HCT116 (cell line): ENCODE results near the gene GREB1L. TPM values are rescaled to one million over a fixed set of nuclear protein-coding genes. Genes with fewer than 3 reads are reported as not detected.

Source experiments
- ATAC-seq: fragments of 200-7000 bp; cut with Tn5 transposase; 2 replicates; pipeline ENCODE4 v1.9.1; 2020; ENCODE audit warnings: mild to moderate bottlenecking, moderate library complexity
- BruUV-seq: library from RNA; stranded (reverse); fragments of 400-500 nt; replicated peaks from 2 replicates; lab custom pipeline; 2021; lab: Mats Ljungman, UMichigan
- CTCF ChIA-PET: fragments of 300-600 bp; sonication (Branson Sonifier 250); formaldehyde crosslinking; loops from one replicate; lab custom pipeline; 2021; ENCODE audit warnings: antibody characterized with exemption; lab: Charles Lee
- POLR2A ChIA-PET: fragments of 300-600, 350-600 bp; sonication (Branson Sonifier 250); formaldehyde crosslinking; loops from one replicate; lab custom pipeline; 2021; ENCODE audit warnings: antibody characterized with exemption; lab: Charles Lee
- RAD21 ChIA-PET, 2 experiments: fragments of 300-600 bp; sonication (Branson Sonifier 250); formaldehyde crosslinking; loops; one replicate each; lab custom pipeline; 2023; ENCODE audit warnings: low total read pairs in 2 of 2; ENCODE audit not compliant: uncharacterized antibody in 2 of 2, unreplicated experiment in 2 of 2, low non-redundant PET in 1 of 2; lab: Charles Lee
- DNase-seq: peaks from one replicate; pipeline ENCODE4 v3.0.0-alpha.2; 2010; ENCODE audit warnings: low read depth, low spot score
- H2AFZ ChIP-seq: fragments of 200-600 bp; shearing (Covaris generic), sonication (generic); 2 replicates; pipeline ENCODE4 v1.6.1; 2017; ENCODE audit warnings: low read depth, mixed run types, mixed read lengths, antibody characterized with exemption, low read length; ENCODE audit not compliant: poor library complexity, severe bottlenecking
- H3K27ac ChIP-seq: 2 replicates; pipeline ENCODE4 v1.5.1; 2012; ENCODE audit warnings: low read depth, low read length
- H3K27me3 ChIP-seq: fragments of 200-600 bp; sonication (generic); 2 replicates; pipeline ENCODE4 v1.6.1; 2016; ENCODE audit warnings: mixed run types, low read length, mixed read lengths; ENCODE audit not compliant: insufficient read depth
- H3K36me3 ChIP-seq, 2 experiments: fragments of 200-500 bp in 1 of 2; fragments of 200-600 bp in 1 of 2; sonication (Bioruptor generic) in 1 of 2; sonication (generic) in 1 of 2; 2 replicates each; pipeline versions ENCODE4 v1.5.1 to v1.6.1; 2014 to 2016; ENCODE audit warnings: low read length in 2 of 2, inconsistent platforms in 1 of 2, mixed read lengths in 1 of 2, mixed run types in 1 of 2; ENCODE audit not compliant: insufficient read depth in 2 of 2, control insufficient read depth in 1 of 2
- H3K4me1 ChIP-seq, 2 experiments: fragments of 200-600 bp in 1 of 2; sonication (generic) in 1 of 2; 2 replicates each; pipeline versions ENCODE4 v1.5.1 to v1.6.1; 2012 to 2017; ENCODE audit warnings: low read length in 2 of 2, inconsistent platforms in 1 of 2, mild to moderate bottlenecking in 1 of 2, mixed read lengths in 1 of 2, mixed run types in 1 of 2, moderate library complexity in 1 of 2; ENCODE audit not compliant: insufficient read depth in 2 of 2, control insufficient read depth in 1 of 2
- H3K4me2 ChIP-seq: fragments of 200-600 bp; sonication (generic); 2 replicates; pipeline ENCODE4 v1.6.1; 2017; ENCODE audit warnings: mixed run types, low read length, mixed read lengths
- H3K4me3 ChIP-seq, 2 experiments: fragments of 200-600 bp in 1 of 2; sonication (generic) in 1 of 2; replicated peaks in 1 of 2; 2 replicates each; pipeline ENCODE4 v1.5.1; 2011 to 2016; ENCODE audit warnings: low read length in 2 of 2, control low read depth in 1 of 2, low read depth in 1 of 2, mild to moderate bottlenecking in 1 of 2, mixed read lengths in 1 of 2, mixed run types in 1 of 2
- H3K79me2 ChIP-seq: fragments of 200-600 bp; sonication (generic); 2 replicates; pipeline ENCODE4 v1.6.1; 2017; ENCODE audit warnings: mild to moderate bottlenecking, mixed run types, low read length, moderate library complexity, mixed read lengths; ENCODE audit not compliant: insufficient read depth
- H3K9ac ChIP-seq: fragments of 200-600 bp; sonication (generic); 2 replicates; pipeline ENCODE4 v1.6.1; 2016; ENCODE audit warnings: low read length, mixed read lengths
- H3K9me2 ChIP-seq: fragments of 200-600 bp; sonication (generic), shearing (Covaris generic); 2 replicates; pipeline ENCODE4 v1.6.1; 2017; ENCODE audit warnings: mixed run types, mild to moderate bottlenecking, moderate library complexity; ENCODE audit not compliant: insufficient read depth
- H3K9me3 ChIP-seq, 2 experiments: fragments of 200-500 bp in 1 of 2; fragments of 200-600 bp in 1 of 2; sonication (Bioruptor generic) in 1 of 2; sonication (generic) in 1 of 2; 2 replicates each; pipeline ENCODE4 v1.6.1; 2014 to 2017; ENCODE audit warnings: low read length in 2 of 2, mixed read lengths in 2 of 2, inconsistent platforms in 1 of 2, low read depth in 1 of 2, mild to moderate bottlenecking in 1 of 2, mixed run types in 1 of 2, moderate library complexity in 1 of 2; ENCODE audit not compliant: control insufficient read depth in 1 of 2, insufficient read depth in 1 of 2
- H4K20me1 ChIP-seq: fragments of 200-600 bp; sonication (generic), shearing (Covaris generic); 2 replicates; pipeline ENCODE4 v1.6.1; 2017; ENCODE audit warnings: mixed run types, mild to moderate bottlenecking, moderate library complexity; ENCODE audit not compliant: insufficient read depth
- ATF3 ChIP-seq: IDR thresholded peaks from 2 replicates; pipeline ENCODE4 v1.6.1; 2012
- CEBPB ChIP-seq: IDR thresholded peaks from 2 replicates; pipeline ENCODE4 v1.6.1; 2012; ENCODE audit warnings: low read depth
- CTCF ChIP-seq, 3 experiments: fragments of 200-600 bp in 1 of 3; sonication (generic) in 1 of 3; IDR thresholded peaks in 2 of 3; conservative IDR thresholded peaks in 1 of 3; 2 replicates each; pipeline ENCODE4 v1.5.1; 2012 to 2017; ENCODE audit warnings: low read depth in 2 of 3, low read length in 2 of 3, antibody characterized with exemption in 1 of 3, borderline replicate concordance in 1 of 3, control low read depth in 1 of 3, mild to moderate bottlenecking in 1 of 3, mixed read lengths in 1 of 3, mixed run types in 1 of 3, moderate library complexity in 1 of 3; ENCODE audit not compliant: insufficient read depth in 1 of 3
- EGR1 ChIP-seq: IDR thresholded peaks from 2 replicates; pipeline ENCODE4 v1.6.1; 2012; ENCODE audit warnings: low read depth
- ELF1 ChIP-seq: IDR thresholded peaks from 2 replicates; pipeline ENCODE4 v1.6.1; 2012; ENCODE audit warnings: low read depth, borderline replicate concordance
- EZH2 ChIP-seq: fragments of 200-600 bp; sonication (generic); IDR thresholded peaks from 2 replicates; pipeline ENCODE4 v1.6.1; 2017; ENCODE audit warnings: antibody characterized with exemption, mixed run types
- FOSL1 ChIP-seq: IDR thresholded peaks from 2 replicates; pipeline ENCODE4 v1.6.1; 2012; ENCODE audit warnings: low read depth
- MAX ChIP-seq: IDR thresholded peaks from 2 replicates; pipeline ENCODE4 v1.6.1; 2012
- POLR2A ChIP-seq: IDR thresholded peaks from 2 replicates; pipeline ENCODE4 v1.7.0; 2011; ENCODE audit warnings: borderline replicate concordance; ENCODE audit not compliant: insufficient read depth, insufficient read length; ENCODE audit errors: extremely low read depth
- REST ChIP-seq: IDR thresholded peaks from 2 replicates; pipeline ENCODE4 v1.6.1; 2012; ENCODE audit warnings: low read depth
- SIN3A ChIP-seq: IDR thresholded peaks from 2 replicates; pipeline ENCODE4 v1.6.1; 2012; ENCODE audit warnings: low read depth
- SRF ChIP-seq: IDR thresholded peaks from 2 replicates; pipeline ENCODE4 v1.6.1; 2012; ENCODE audit warnings: low read depth
- TCF7L2 ChIP-seq: IDR thresholded peaks from 2 replicates; pipeline ENCODE4 v1.7.0; 2011; ENCODE audit warnings: borderline replicate concordance, inconsistent platforms; ENCODE audit not compliant: insufficient read depth, insufficient read length; ENCODE audit errors: extremely low read depth
- intact Hi-C: fragments of 100-400 bp; cut with micrococcal nuclease; formaldehyde crosslinking; loops from 2 replicates; pipeline ENCODE4 v1.10.0; 2022
- total RNA-seq: library from RNA; stranded (reverse); gene quantifications from one replicate; pipeline ENCODE4 v1.2.1, GENCODE V29; 2021; ENCODE audit not compliant: unreplicated experiment

GREB1L gene
- total RNA-seq, 1 experiment from 2014 or later, result 12.2 TPM

- peak; percentile 44 for ATAC-seq
- DNase-seq, result no peak
- BruUV-seq, result no TSS peak
Observed at GRCh38 chr18:21270453-21270852, 28.4 kb downstream of the GREB1L start.

More at GRCh38 chr18:21270453-21270852, 28.4 kb downstream of the GREB1L start:
- ChIA-PET RAD21 (no interaction called here), POLR2A (no interaction called here), CTCF (no interaction called here)
- Histone ChIP-seq H4K20me1 (no peaks in the 10 kb centered on the region), H3K79me2 (peaks cover 5% of the 10 kb centered on the region; the same call in 1 of the 2 replicates), H3K9me2 (no peaks in the 10 kb centered on the region), H3K4me3 (no peak overlapping the region), H3K4me2 (peak overlapping the region; percentile 23; the same call in 1 of the 2 replicates), H3K9me3 (no peaks in the 10 kb centered on the region), H3K9ac (no peak overlapping the region), H3K4me1 (peaks cover 7 to 11% of the 10 kb centered on the region in 2 experiments), H3K27me3 (no peaks in the 10 kb centered on the region), H2AFZ (no peak overlapping the region), H3K27ac (no peak overlapping the region), H3K36me3 (no peaks in the 10 kb centered on the region)
- no peak for TF ChIP-seq TCF7L2
- TF ChIP-seq CEBPB, result no peak
- TF ChIP-seq REST, result no peak
- TF ChIP-seq ATF3, result no peak
- TF ChIP-seq POLR2A, result no peak
- TF ChIP-seq SIN3A, result no peak
- TF ChIP-seq ELF1, result no peak
- TF ChIP-seq EGR1, result no peak
- TF ChIP-seq EZH2, result no peak
- TF ChIP-seq CTCF (IDR thresholded peaks at IDR 0.05 in 2 of 3, conservative IDR thresholded peaks at IDR 0.05 in 1 of 3; ENCODE audit: borderline replicate concordance in 1 of 3, insufficient read depth in 1 of 3, low read depth in 2 of 3, low read length in 2 of 3), result no peak
- no peak for TF ChIP-seq SRF
- no peak for TF ChIP-seq MAX
- no peak for TF ChIP-seq FOSL1
- intact Hi-C loops, result no loop called here
